Fibroblast of lung (primary cell): Measurements from ENCODE around the gene IFIT5. TPM values are rescaled to one million over a fixed set of nuclear protein-coding genes. Genes with fewer than 3 reads are reported as not detected.

Source experiments
- DNase-seq, 2 donors: peaks; one replicate each; pipeline versions ENCODE4 v3.0.0 to v3.0.0-alpha.2; 2010; ENCODE audit warnings: low read depth in 2 of 2
- H2AFZ ChIP-seq: 2 replicates; pipeline ENCODE4 v1.5.1; 2012; ENCODE audit warnings: low read length, control low read depth, inconsistent platforms
- H3K27ac ChIP-seq: 2 replicates; pipeline ENCODE4 v1.5.1; 2011; ENCODE audit warnings: low read length, control low read depth; ENCODE audit not compliant: insufficient read depth
- H3K27me3 ChIP-seq: 2 replicates; pipeline ENCODE4 v1.5.1; 2011; ENCODE audit warnings: mild to moderate bottlenecking, low read length; ENCODE audit not compliant: control insufficient read depth, insufficient read depth
- H3K36me3 ChIP-seq: 2 replicates; pipeline ENCODE4 v1.5.1; 2011; ENCODE audit warnings: low read length; ENCODE audit not compliant: control insufficient read depth, insufficient read depth
- H3K4me1 ChIP-seq: 2 replicates; pipeline ENCODE4 v1.5.1; 2011; ENCODE audit warnings: low read length; ENCODE audit not compliant: control insufficient read depth, insufficient read depth; ENCODE audit errors: extremely low read depth
- H3K4me2 ChIP-seq: 2 replicates; pipeline ENCODE4 v1.5.1; 2011; ENCODE audit warnings: low read length, control low read depth; ENCODE audit not compliant: insufficient read depth; ENCODE audit errors: extremely low read depth
- H3K4me3 ChIP-seq, 4 experiments: fragments of 200-600 bp in 1 of 4; sonication (generic) in 1 of 4; replicated peaks in 1 of 4; 2 replicates each; pipeline ENCODE4 v1.5.1; 2011 to 2016; ENCODE audit warnings: low read length in 4 of 4, low read depth in 3 of 4, mild to moderate bottlenecking in 3 of 4, control low read depth in 2 of 4, inconsistent platforms in 1 of 4, mixed read lengths in 1 of 4; ENCODE audit not compliant: insufficient read depth in 1 of 4; ENCODE audit errors: control extremely low read depth in 1 of 4
- H3K79me2 ChIP-seq: 2 replicates; pipeline ENCODE4 v1.5.1; 2012; ENCODE audit warnings: mild to moderate bottlenecking, low read length, inconsistent platforms; ENCODE audit not compliant: control insufficient read depth, insufficient read depth
- H3K9ac ChIP-seq: 2 replicates; pipeline ENCODE4 v1.5.1; 2011; ENCODE audit warnings: mild to moderate bottlenecking, low read length, control low read depth; ENCODE audit not compliant: insufficient read depth
- H3K9me3 ChIP-seq: 2 replicates; pipeline ENCODE4 v1.5.1; 2012; ENCODE audit warnings: low read depth, low read length; ENCODE audit not compliant: control insufficient read depth, insufficient read depth
- H4K20me1 ChIP-seq: 2 replicates; pipeline ENCODE4 v1.5.1; 2011; ENCODE audit warnings: low read length; ENCODE audit not compliant: control insufficient read depth, insufficient read depth; ENCODE audit errors: extremely low read depth
- CTCF ChIP-seq, 2 donors: IDR thresholded peaks in 1 of 2; conservative IDR thresholded peaks in 1 of 2; 1 replicate in 1 of 2; 2 replicates in 1 of 2; pipeline ENCODE4 v1.5.1; 2011 to 2012; ENCODE audit warnings: low read length in 2 of 2, control low read depth in 1 of 2, inconsistent platforms in 1 of 2, low read depth in 1 of 2, mild to moderate bottlenecking in 1 of 2
- EZH2 ChIP-seq: IDR thresholded peaks from 2 replicates; pipeline ENCODE4 v1.5.1; 2012; ENCODE audit warnings: low read length, control low read depth, mild to moderate bottlenecking; ENCODE audit errors: missing control alignments
- polyA plus RNA-seq, 2 donors: library from polyadenylated mRNA; depleted of rRNA in 1 of 2; stranded (reverse) in 1 of 2; unstranded in 1 of 2; fragments of >200 nt; gene quantifications; 2 replicates each; pipeline ENCODE4 v1.2.1, GENCODE V29; 2011 to 2012; ENCODE audit warnings: missing spikeins in 1 of 2
- total RNA-seq: library from RNA; depleted of rRNA; stranded (reverse); fragments of >200 nt; gene quantifications from 2 replicates; pipeline ENCODE4 v1.2.1, GENCODE V29; 2014

IFIT5 gene
- total and polyA plus RNA-seq, 2 donors (not counting 1 experiment from before 2014, with no cell fraction given): 23.5 to 32.7 TPM

GRCh38 chr10:89469517-89469916 lies 55.1 kb downstream of the IFIT5 start:
- H2AFZ ChIP-seq: no peak overlapping the region
- TF ChIP-seq CTCF (conservative IDR thresholded peaks at IDR 0.05 in 1 of 2, IDR thresholded peaks at IDR 0.05 in 1 of 2; ENCODE audit: low read depth in 1 of 2, low read length in 2 of 2): no peak
- no peak for TF ChIP-seq EZH2
- no peaks in the 10 kb centered on the region for H4K20me1 ChIP-seq
- no peaks in the 10 kb centered on the region for H3K9me3 ChIP-seq
- no peaks in the 10 kb centered on the region for H3K79me2 ChIP-seq
- H3K27me3 ChIP-seq: no peaks in the 10 kb centered on the region
- H3K4me3 ChIP-seq: no peak overlapping the region
- H3K27ac ChIP-seq: no peak overlapping the region
- no peak for DNase-seq
- no peak overlapping the region for H3K9ac ChIP-seq
- H3K4me2 ChIP-seq: no peak overlapping the region
- H3K4me1 ChIP-seq: peaks cover 3% of the 10 kb centered on the region
- H3K36me3 ChIP-seq: no peaks in the 10 kb centered on the region

Other genes starting within 250 kb of the IFIT5 start
- gene CH25H, start 207.3 kb upstream of the IFIT5 start, total RNA-seq: 8.2 and 17.7 TPM in 2 replicates
- gene CH25H, start 207.3 kb upstream of the IFIT5 start, polyA plus RNA-seq: 0.42 and 1.7 TPM in 2 replicates
- 47.8 and 72.3 TPM in 2 replicates for gene LIPA, start 162.8 kb upstream of the IFIT5 start, total RNA-seq
- gene LIPA, start 162.8 kb upstream of the IFIT5 start, polyA plus RNA-seq: 80.6 and 105 TPM in 2 replicates
- gene IFIT2, start 112.5 kb upstream of the IFIT5 start, total RNA-seq: 11.6 and 21.6 TPM in 2 replicates
- 5.4 and 12.1 TPM in 2 replicates for gene IFIT2, start 112.5 kb upstream of the IFIT5 start, polyA plus RNA-seq
- gene IFIT3, start 86.6 kb upstream of the IFIT5 start, total RNA-seq: 23.6 and 33.5 TPM in 2 replicates
- 30.5 and 62.9 TPM in 2 replicates for gene IFIT3, start 86.6 kb upstream of the IFIT5 start, polyA plus RNA-seq
- gene IFIT1B, start 36.5 kb upstream of the IFIT5 start, total RNA-seq: under 0.01 TPM in 1 of 2 replicates, not detected in the other
- not detected in 2 replicates for gene IFIT1B, start 36.5 kb upstream of the IFIT5 start, polyA plus RNA-seq
- 21.8 and 25.8 TPM in 2 replicates for gene IFIT1, start 21.9 kb upstream of the IFIT5 start, total RNA-seq
- gene IFIT1, start 21.9 kb upstream of the IFIT5 start, polyA plus RNA-seq: 12.8 and 71.4 TPM in 2 replicates
- gene SLC16A12, start 121.0 kb downstream of the IFIT5 start, total RNA-seq: under 0.01 TPM in 2 replicates
- gene SLC16A12, start 121.0 kb downstream of the IFIT5 start, polyA plus RNA-seq: 0.26 and 0.46 TPM in 2 replicates
- 5.9 and 9.2 TPM in 2 replicates for gene PANK1, start 230.7 kb downstream of the IFIT5 start, total RNA-seq
- gene PANK1, start 230.7 kb downstream of the IFIT5 start, polyA plus RNA-seq: 4.2 and 5.3 TPM in 2 replicates